DMS79 (cell line): ENCODE data around the gene LIPK.
"Not testable (repeated sequence)": the region's sequence is repeated elsewhere in the genome, so short reads cannot be mapped to it uniquely, and the experiment has no call there.

Experiments used
- DNase-seq: peaks from one replicate; lab custom pipeline; 2025; lab: John Stamatoyannopoulos, UW

The LIPK gene

GRCh38 chr10:88705958-88706357, at the start of gene LIPK:
TSS of gene LIPK (plus strand) at chr10:88706249. CDS start at chr10:88724544, 18,295 bp downstream.
- DNase-seq: no peak

- no peak for DNase-seq
These were observed 48.1 kb upstream of the LIPK start for GRCh38 chr10:88657901-88658300.

DNA sequence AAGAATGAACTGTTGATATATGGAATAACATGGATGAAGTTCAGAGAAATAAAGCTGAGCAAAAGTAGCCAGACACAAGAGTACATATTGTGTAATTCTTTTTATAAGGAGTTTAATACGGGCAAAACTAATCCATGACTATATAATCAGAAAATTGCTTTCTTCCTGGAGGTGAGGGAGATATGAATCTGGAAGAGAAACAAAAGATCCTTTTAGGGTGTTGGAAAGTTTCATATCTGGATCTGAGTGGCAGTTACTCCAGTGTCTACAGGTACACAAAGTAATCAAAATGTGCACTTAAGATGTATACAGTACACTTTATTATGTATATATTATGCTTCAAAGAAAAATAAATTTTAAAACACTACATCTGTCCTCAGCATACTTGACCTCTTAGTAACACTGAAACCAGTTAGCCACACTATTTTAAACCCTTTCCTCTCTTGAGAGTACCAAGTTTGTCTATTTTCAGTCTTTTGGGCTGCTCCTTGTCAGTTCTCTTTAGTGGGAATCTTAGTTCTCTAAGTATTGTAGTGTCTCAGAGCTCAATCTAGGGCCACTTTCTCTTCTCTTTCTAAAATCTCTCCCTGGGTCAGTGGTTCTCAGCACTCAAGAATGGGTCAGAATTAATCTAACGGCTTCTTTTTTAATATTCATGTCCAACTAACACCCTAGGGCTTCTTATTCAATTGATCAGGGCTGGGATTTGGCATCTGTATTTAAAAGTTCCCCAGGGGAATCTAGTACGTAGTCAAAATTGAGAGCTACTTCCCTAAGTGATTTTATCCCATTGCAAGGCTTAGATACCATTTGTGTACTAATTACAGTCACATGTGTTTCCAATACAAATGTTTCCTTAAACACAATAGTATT, 46.1 kb upstream of the LIPK start:
- DNase-seq: no peak

GRCh38 chr10:88660598-88660884, 45.5 kb upstream of the LIPK start:
- DNase-seq: no peak

DNA sequence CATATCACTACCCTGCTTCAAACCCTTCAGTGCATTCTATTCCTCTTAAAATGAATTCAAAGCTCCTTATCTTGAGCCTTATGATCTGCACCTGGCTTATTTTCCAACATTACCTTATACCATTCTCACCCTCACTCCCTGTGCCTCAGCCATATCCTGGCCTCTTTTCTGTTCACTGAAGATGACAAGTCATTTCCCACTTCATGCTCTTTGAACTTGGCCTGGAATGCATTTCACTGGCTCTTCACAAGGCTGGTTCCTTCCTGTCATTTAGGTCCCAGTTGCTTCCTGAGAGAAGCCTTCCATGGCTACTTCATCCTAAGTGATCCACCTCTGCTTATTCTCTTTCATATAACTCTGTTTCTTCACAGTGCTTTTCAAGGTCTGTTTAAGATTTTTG, 45.0 kb upstream of the LIPK start:
- DNase-seq: no peak

DNA sequence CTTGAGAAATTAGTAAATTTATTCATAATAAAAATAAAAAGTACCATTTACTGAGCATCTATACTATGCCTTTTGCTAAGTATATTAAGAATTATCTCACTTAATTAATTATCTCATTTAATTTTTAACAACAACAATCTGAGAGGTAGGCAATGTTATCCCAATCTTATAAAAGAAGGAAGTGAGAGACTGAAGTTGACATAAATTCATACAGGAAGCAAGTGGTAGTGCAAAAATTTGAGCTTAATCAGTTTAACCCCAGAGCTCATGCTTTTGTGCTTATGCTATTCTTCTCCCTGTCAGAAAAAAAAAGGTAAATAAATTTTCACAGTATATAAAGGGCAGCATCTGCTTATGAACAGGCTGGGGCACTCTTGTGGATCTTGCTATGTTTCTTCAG, 44.5 kb upstream of the LIPK start:
- no peak for DNase-seq

DNA sequence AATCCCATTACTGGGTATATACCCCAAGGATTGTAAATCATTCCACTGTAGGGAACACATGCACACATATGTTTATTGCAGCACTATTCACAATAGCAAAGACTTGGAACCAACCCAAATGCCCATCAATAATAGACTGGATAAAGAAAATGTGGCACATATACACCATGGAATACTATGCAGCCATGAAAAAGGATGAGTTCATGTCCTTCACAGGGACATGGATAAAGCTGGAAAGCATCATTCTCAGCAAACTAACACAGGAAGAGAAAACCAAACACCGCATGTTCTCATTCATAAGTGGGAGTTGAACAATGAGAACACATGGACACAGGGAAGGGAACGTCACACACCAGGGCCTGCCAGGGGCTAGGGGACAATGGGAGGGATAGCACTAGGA, 42.9 kb upstream of the LIPK start:
- not testable (repeated sequence) for DNase-seq

- no peak for DNase-seq
These were observed 41.9 kb upstream of the LIPK start, which contains the start of gene LIPF for GRCh38 chr10:88664142-88664541. TSS of gene LIPF (plus strand) at chr10:88664442. CDS start at chr10:88667298, 2,856 bp downstream.

DNA sequence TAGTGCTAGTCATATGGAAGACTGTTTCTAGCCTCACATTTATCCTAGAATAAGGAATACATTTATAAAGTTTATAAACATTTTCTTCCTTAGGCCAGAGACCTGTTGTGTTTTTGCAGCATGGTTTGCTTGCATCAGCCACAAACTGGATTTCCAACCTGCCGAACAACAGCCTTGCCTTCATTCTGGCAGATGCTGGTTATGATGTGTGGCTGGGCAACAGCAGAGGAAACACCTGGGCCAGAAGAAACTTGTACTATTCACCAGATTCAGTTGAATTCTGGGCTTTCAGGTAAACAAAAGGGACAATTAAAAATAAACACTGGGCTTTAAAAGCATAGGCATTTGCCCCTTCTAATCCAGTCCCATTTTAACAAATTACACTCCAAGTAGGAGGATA, 37.6 kb upstream of the LIPK start:
- DNase-seq: no peak

GRCh38 chr10:88670497-88670896, 35.6 kb upstream of the LIPK start:
- DNase-seq: no peak

GRCh38 chr10:88672041-88672440, 34.0 kb upstream of the LIPK start:
- DNase-seq: peak; percentile 4

DNA sequence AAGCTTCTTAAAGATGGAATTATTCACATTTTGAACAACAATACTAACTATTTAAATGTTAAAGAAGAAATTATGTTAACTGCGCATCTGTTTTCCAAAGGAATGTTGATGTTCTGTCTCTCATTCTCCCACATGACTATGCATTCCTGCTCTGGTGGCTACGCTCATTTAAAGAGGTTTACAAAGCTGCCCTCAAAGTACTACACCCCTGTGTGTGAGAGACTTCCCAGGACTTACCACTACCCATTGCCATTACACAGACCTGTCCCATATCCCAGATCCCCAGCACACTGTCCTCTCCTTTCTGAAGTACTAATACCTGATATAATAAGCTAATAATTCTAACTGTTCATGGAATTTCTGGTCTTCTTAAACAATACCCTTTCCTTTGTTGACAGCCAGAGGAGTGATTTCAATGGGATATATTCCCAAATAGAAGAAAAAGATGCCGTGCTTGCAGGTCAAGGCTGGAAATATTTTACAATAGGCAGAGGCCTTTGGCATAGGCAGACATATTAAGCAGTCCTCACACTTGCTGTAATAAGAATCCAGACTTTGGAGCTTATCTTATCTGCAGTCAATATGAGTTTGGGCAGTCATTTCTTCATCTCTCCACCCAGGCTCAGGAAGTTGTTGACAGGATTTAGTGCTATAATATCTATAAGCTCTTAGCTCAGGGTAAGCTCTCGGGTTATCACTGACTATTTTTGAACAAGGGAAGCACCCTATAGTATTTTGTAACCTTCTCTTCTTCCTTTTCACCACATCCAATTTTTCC, 29.6 kb upstream of the LIPK start:
- no peak for DNase-seq

GRCh38 chr10:88680958-88681357, 25.1 kb upstream of the LIPK start:
- DNase-seq: no peak

- DNase-seq: no peak
These were observed 23.6 kb upstream of the LIPK start for GRCh38 chr10:88682491-88682890.

GRCh38 chr10:88687853-88688467, 18.1 kb upstream of the LIPK start:
- no peak for DNase-seq

GRCh38 chr10:88689366-88689765, 16.7 kb upstream of the LIPK start:
- DNase-seq: no peak

DNA sequence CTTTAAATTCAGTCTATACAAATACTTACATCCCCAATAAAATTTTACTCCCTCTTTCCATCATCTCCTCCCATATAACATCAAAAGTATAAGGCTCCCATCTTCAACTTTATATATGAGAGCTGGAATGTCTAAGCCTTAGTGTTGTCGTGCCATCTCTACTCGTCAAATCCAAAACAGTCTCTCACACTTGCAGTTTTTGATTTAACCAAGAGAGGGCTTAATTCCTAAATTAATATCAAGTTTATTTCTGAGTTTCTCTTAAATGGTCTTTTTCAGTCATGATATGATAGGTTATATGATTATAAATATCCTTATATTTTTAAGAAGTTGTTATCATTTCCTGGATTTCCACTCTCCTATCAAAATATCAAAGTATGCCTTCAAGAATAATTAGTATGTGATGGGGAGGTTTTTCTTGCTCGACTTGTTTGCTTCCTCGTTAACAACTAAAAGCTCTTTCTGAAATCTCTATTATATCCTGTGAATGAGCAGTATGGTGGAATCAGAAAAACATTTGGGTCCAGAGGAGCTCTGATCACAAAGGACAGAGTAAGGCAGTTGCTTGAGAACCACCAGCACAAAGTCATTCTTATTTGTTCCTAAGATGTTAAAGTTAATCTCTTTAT, 12.5 kb upstream of the LIPK start:
- DNase-seq: no peak

- no peak for DNase-seq
These were observed 3.0 kb upstream of the LIPK start for GRCh38 chr10:88702848-88703597.

- DNase-seq: no peak
These were observed 1.5 kb downstream of the LIPK start for GRCh38 chr10:88707429-88708155.

- not testable (repeated sequence) for DNase-seq
These were observed 3.3 kb downstream of the LIPK start for GRCh38 chr10:88709361-88709760.

GRCh38 chr10:88715517-88715916, 9.5 kb downstream of the LIPK start:
- no peak for DNase-seq
